ENCODE results near the gene RAD51C.

Gene RAD51C

GRCh38 chr17:58691701-58692238 is 632 bp upstream of the RAD51C start, which contains the start of gene TEX14:
Gene TEX14 (minus strand): TSS chr17:58692045. CDS start chr17:58652001, 40,044 bp downstream.
- in situ Hi-C loops (cut with HindIII; ENCODE audit: low pct_unique_long_range_greater_than_20kb, low sequenced_read_pairs): no loop called here
- TF ChIP-seq JUND (IDR thresholded peaks at IDR 0.05; ENCODE audit: low read depth): no peak
- no peak for DNase-seq (ENCODE audit: low read depth in 1 of 2, low spot score in 1 of 2)

DNA sequence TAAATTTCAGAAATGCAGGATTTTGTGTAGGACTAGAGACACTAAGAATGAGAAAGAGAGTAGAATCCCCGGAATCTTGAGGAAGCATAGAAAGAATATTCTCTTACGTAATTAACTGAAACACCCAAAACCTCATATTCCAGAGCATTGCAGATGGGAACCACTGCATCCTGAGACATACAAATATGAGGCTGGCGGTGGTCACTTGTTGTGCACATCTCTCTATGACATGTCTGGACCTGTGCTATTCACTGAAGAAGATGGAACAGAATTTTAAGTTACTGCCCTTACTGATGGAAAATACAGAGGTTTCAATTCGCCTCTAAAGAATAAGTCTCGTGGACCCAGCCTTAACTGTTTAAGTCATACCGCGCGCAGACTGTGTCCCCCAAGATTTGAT is 806 bp downstream of the RAD51C start:
- in situ Hi-C loops (cut with HindIII; ENCODE audit: low pct_unique_long_range_greater_than_20kb, low sequenced_read_pairs): no loop called here
- DNase-seq (ENCODE audit: low read depth in 1 of 2, low spot score in 1 of 2): no peak
- no peak for TF ChIP-seq JUND (IDR thresholded peaks at IDR 0.05; ENCODE audit: low read depth)

DNA sequence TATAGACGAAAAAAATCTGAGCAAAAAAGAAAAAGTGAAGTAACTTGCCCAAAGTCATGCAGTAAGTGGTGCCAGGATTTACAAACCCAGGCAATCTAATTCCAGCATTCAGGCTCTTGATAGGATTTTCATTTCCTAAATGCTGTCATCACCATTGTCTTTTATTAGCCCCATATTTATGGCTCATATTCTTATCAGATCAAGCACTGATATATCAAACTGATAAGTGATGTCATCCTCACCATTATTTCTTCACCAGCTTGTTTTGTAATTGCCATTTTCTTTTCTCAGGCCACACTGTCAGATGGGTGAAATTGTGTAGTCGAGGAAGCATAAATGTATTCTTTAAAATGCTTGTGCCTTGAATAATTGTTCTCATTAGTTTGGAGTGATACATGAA is 1.3 kb downstream of the RAD51C start:
- in situ Hi-C loops (cut with HindIII; ENCODE audit: low pct_unique_long_range_greater_than_20kb, low sequenced_read_pairs): no loop called here

DNA sequence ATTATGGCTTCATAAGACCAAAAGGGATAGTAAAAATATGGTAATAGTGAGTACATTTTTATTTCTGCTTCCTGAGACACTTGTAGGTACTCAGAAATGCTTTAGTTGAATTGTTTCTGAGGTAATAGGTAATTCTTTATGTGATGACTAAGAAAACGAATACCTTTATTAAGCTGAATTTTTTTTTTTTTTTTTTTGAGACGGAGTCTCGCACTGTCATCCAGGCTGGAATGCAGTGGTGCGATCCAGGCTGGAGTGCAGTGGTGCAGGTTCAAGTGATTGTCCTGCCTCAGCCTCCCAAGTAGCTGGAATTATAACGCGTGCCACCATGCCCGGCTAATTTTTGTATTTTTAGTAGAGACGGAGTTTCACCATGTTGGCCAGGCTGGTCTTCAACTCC is 1.9 kb downstream of the RAD51C start:
- DNase-seq (ENCODE audit: low read depth in 1 of 2, low spot score in 1 of 2): no peak
- in situ Hi-C loops (cut with HindIII; ENCODE audit: low pct_unique_long_range_greater_than_20kb, low sequenced_read_pairs): no loop called here
- no peak for TF ChIP-seq JUND (IDR thresholded peaks at IDR 0.05; ENCODE audit: low read depth)

More for the DNA sequence above, 1.3 kb downstream of the RAD51C start:
- TF ChIP-seq JUND (IDR thresholded peaks at IDR 0.05; ENCODE audit: low read depth): no peak
- no peak for DNase-seq (ENCODE audit: low read depth in 1 of 2, low spot score in 1 of 2)

DNA sequence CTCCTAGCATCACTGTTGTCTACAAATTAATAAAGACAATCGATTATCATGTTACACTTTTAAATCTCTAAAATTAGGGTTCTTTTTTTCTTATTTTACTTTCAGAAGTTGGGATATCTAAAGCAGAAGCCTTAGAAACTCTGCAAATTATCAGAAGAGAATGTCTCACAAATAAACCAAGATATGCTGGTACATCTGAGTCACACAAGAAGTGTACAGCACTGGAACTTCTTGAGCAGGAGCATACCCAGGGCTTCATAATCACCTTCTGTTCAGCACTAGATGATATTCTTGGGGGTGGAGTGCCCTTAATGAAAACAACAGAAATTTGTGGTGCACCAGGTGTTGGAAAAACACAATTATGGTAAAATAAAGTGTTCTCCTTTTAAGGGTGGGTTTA is 2.4 kb downstream of the RAD51C start:
- no peak for DNase-seq (ENCODE audit: low read depth in 1 of 2, low spot score in 1 of 2)
- TF ChIP-seq JUND (IDR thresholded peaks at IDR 0.05; ENCODE audit: low read depth): no peak
- in situ Hi-C loops (cut with HindIII; ENCODE audit: low pct_unique_long_range_greater_than_20kb, low sequenced_read_pairs): no loop called here

DNA sequence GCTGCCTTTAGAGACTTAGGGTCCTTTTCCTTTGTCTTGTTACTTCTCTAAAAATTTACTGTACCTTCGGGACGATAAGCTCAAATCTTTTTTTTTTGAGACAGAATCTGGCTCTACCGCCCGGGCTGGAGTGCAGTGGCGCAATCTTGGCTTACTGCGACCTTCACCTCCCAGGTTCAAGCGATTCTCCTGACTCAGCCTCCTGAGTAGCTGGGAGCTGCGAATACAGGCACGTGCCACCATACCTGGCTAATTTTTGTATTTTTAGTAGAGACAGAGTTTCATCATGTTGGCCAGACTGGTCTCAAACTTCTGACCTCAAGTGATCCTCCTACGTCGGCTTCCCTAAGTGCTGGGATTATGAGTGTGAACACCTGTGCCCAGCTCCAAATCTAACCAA is 7.4 kb downstream of the RAD51C start:
- in situ Hi-C loops (cut with HindIII; ENCODE audit: low pct_unique_long_range_greater_than_20kb, low sequenced_read_pairs): no loop called here
- DNase-seq (ENCODE audit: low read depth in 1 of 2, low spot score in 1 of 2): no peak
- no peak for TF ChIP-seq JUND (IDR thresholded peaks at IDR 0.05; ENCODE audit: low read depth)

GRCh38 chr17:58702045-58702476 is 9.7 kb downstream of the RAD51C start:
- in situ Hi-C loops (cut with HindIII; ENCODE audit: low pct_unique_long_range_greater_than_20kb, low sequenced_read_pairs): no loop called here
- DNase-seq (ENCODE audit: low read depth in 1 of 2, low spot score in 1 of 2): no peak
- no peak for TF ChIP-seq JUND (IDR thresholded peaks at IDR 0.05; ENCODE audit: low read depth)

- DNase-seq (ENCODE audit: low read depth in 1 of 2, low spot score in 1 of 2): no peak
- no peak for TF ChIP-seq JUND (IDR thresholded peaks at IDR 0.05; ENCODE audit: low read depth)
- in situ Hi-C loops (cut with HindIII; ENCODE audit: low pct_unique_long_range_greater_than_20kb, low sequenced_read_pairs): no loop called here
These were observed 10.3 kb downstream of the RAD51C start for GRCh38 chr17:58702708-58703107.

- no peak for DNase-seq (ENCODE audit: low read depth in 1 of 2, low spot score in 1 of 2)
- in situ Hi-C loops (cut with HindIII; ENCODE audit: low pct_unique_long_range_greater_than_20kb, low sequenced_read_pairs): no loop called here
- TF ChIP-seq JUND (IDR thresholded peaks at IDR 0.05; ENCODE audit: low read depth): no peak
These were observed 10.9 kb downstream of the RAD51C start for GRCh38 chr17:58703137-58703915.

- no peak for DNase-seq (ENCODE audit: low read depth in 1 of 2, low spot score in 1 of 2)
- no peak for TF ChIP-seq JUND (IDR thresholded peaks at IDR 0.05; ENCODE audit: low read depth)
- in situ Hi-C loops (cut with HindIII; ENCODE audit: low pct_unique_long_range_greater_than_20kb, low sequenced_read_pairs): no loop called here
These were observed 11.5 kb downstream of the RAD51C start for GRCh38 chr17:58703916-58704286.

DNA sequence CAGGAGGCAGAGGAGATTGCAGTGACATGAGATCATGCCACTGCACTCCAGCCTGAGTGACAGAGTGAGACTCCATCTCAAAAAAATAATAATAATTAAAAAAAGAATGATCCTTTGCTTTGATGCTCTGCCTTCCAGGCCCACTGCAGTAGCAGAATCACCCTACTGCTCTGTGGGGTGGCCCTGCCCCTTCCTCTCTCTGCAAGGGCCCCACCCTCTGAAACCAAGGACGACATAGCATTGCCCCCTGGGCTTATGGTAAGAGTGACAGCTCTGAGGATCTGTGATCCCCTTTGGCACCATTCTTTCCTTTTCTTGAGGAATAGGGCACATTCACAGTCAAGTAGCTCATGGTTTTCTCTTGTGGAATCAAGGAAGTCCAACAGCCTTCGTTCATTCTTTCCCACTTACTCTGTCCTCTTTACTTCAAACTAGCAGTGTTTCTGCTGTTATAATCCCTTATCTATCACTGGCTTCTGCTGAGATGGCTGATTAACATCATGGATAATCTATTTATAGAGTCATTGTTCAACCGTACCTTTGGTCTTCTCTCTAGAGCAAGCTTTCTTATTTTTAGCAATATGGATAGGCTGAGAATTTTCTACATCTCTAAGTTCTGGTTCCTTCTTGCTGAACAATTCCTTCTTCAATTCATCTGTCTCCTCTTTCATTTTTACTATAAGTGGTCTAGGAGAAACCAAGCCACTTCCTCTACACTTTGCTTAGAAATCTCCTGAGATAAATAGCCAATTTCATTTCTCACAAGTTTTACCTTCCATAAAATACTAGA is 14.1 kb downstream of the RAD51C start:
- no peak for TF ChIP-seq JUND (IDR thresholded peaks at IDR 0.05; ENCODE audit: low read depth)
- DNase-seq (ENCODE audit: low read depth in 1 of 2, low spot score in 1 of 2): no peak
- in situ Hi-C loops (cut with HindIII; ENCODE audit: low pct_unique_long_range_greater_than_20kb, low sequenced_read_pairs): no loop called here

DNA sequence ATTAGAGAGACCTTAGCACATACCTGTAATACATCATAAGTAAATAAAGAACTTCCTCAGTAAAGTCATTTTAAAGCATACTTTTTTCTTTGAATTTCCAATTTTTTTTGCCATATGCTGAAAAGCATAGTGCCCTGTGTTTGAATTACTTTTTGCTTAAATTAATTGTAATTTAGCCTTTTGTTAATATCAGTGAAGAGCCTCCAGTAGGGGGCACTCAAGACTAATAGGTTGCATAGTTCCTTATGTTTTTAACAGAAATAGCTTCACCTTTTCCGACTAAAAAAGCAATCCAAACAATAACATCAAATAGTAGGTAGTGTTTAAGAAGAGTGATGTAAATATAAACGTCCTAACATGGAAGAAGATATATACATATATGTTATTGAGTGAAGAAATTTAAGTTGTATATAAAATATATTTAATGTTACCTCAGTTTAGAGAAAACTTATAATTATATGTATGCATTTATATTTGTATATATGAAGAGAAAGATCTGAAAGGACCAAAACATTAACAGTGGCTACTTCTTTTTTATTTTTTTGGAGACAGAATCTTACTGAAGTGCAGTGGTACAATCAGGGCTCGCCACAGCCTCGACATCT is 18.6 kb downstream of the RAD51C start:
- no peak for TF ChIP-seq JUND (IDR thresholded peaks at IDR 0.05; ENCODE audit: low read depth)
- in situ Hi-C loops (cut with HindIII; ENCODE audit: low pct_unique_long_range_greater_than_20kb, low sequenced_read_pairs): no loop called here
- peak; percentile 25 to 67 for DNase-seq (ENCODE audit: low read depth in 1 of 2, low spot score in 1 of 2)

- DNase-seq (ENCODE audit: low read depth in 1 of 2, low spot score in 1 of 2): no peak
- TF ChIP-seq JUND (IDR thresholded peaks at IDR 0.05; ENCODE audit: low read depth): no peak
- in situ Hi-C loops (cut with HindIII; ENCODE audit: low pct_unique_long_range_greater_than_20kb, low sequenced_read_pairs): no loop called here
These were observed 29.9 kb downstream of the RAD51C start for GRCh38 chr17:58722274-58722673.
